ENCODE measurements around the gene TMEM209.
"Not testable (repeated sequence)": the region's sequence is repeated elsewhere in the genome, so short reads cannot be mapped to it uniquely, and the experiment has no call there.

TMEM209 gene

DNA sequence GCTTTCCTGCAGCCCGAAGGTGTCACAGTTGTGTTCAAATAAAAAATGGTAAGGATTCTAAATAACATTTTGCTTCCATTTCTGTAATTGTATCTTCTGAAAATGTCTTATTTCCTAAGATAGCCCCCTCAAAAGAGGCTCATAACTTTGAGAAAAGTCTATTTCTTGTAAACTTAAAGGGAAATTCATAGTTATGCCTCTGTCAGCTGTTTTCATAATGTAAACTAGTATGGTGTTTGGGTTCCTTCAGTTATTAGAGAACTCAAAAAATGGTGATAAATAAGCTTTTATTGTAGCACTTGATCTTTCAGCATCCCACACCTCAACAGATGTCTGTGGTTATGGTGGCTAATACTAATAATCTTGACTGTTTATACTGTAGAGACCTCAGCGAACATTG lies 77.8 kb downstream of the TMEM209 start:
- H3K4me3 ChIP-seq (ENCODE audit: low read depth, low read length): no peak overlapping the region
- POLR2A ChIA-PET: no interaction called here
- CTCF ChIA-PET: interaction anchor here (0.9 to 1.3 kb wide), 3 partner anchors 14 to 666 kb away, joined by 3 to 5 read pairs (median 3); no protein-coding TSS in a partner anchor
- DNase-seq (ENCODE audit: low read depth, low spot score): no peak
- TF ChIP-seq, protein P1, sequence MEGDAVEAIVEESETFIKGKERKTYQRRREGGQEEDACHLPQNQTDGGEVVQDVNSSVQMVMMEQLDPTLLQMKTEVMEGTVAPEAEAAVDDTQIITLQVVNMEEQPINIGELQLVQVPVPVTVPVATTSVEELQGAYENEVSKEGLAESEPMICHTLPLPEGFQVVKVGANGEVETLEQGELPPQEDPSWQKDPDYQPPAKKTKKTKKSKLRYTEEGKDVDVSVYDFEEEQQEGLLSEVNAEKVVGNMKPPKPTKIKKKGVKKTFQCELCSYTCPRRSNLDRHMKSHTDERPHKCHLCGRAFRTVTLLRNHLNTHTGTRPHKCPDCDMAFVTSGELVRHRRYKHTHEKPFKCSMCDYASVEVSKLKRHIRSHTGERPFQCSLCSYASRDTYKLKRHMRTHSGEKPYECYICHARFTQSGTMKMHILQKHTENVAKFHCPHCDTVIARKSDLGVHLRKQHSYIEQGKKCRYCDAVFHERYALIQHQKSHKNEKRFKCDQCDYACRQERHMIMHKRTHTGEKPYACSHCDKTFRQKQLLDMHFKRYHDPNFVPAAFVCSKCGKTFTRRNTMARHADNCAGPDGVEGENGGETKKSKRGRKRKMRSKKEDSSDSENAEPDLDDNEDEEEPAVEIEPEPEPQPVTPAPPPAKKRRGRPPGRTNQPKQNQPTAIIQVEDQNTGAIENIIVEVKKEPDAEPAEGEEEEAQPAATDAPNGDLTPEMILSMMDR (IDR thresholded peaks at IDR 0.05; ENCODE audit: insufficient read depth, low read length, missing control alignments): no peak

DNA sequence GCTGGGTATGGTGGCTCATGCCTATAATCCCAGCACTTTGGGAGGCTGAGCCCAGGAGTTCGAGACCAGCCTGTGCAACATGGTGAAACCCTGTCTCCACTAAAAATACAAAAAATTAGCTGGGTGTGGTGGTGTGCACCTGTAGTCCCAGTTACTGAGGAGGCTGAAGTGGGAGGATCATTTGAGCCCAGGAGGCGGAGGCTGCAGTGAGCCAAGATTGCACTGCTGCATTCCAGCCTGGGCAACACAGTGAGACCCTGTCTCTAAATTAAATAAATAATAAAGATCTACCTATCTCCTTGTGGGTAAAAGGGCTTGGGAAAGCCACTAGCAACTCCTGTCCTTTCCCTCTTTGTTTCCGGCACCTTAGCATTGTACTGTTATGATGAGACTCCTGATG lies 78.4 kb downstream of the TMEM209 start:
- POLR2A ChIA-PET; DNase-seq (ENCODE audit: low read depth, low spot score); CTCF ChIA-PET; H3K4me3 ChIP-seq (ENCODE audit: low read depth, low read length): not testable (repeated sequence)

DNA sequence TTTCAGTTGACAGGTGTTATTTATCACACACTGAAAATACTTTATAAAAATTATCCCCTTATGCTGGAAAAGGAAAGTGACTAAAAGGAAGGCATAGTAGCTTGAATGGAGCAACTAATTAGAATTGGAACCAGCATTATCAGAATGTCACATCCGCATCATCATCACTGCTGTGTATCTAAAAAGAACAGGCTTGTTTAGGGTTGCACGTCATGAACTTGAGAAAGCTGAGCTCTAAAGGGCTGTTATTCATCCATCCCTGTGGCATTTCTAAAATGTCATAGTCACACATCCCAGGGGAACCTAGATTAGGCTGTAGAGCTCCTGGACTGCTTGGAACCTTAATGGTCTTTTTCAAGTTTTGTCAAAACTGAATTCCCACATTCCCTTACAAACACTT lies 80.5 kb downstream of the TMEM209 start:
- H3K4me3 ChIP-seq (ENCODE audit: low read depth, low read length): no peak overlapping the region
- no peak for DNase-seq (ENCODE audit: low read depth, low spot score)
- TF ChIP-seq, protein P1 (IDR thresholded peaks at IDR 0.05; ENCODE audit: insufficient read depth, low read length, missing control alignments): no peak
- CTCF ChIA-PET: interaction anchor here (0.9 kb wide), 1 partner anchor 29 kb away, joined by 3 read pairs; no protein-coding TSS in a partner anchor
- POLR2A ChIA-PET: no interaction called here

DNA sequence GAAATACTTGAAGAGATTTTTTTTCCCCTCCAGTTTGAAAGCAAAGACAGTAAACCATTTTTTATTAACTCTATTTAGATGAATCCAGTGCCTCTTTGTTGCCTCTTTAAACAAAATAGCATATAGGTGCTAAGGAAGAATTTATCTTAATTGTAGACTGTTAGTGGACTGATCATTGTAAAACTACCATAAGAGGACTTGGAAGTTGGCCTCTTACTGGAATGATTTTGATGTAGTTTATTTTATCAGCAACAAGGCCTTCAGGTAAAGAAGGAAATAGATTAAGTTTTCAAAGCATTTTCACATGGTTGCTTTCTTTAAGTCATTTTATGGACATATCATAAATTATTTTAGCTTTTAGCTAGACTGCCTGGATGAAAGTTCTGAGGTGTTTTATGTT lies 81.7 kb downstream of the TMEM209 start:
- ChIA-PET POLR2A (no interaction called here), CTCF (no interaction called here)
- H3K4me3 ChIP-seq (ENCODE audit: low read depth, low read length): no peak overlapping the region
- no peak for DNase-seq (ENCODE audit: low read depth, low spot score)
- TF ChIP-seq, protein P1 (IDR thresholded peaks at IDR 0.05; ENCODE audit: insufficient read depth, low read length, missing control alignments): no peak

DNA sequence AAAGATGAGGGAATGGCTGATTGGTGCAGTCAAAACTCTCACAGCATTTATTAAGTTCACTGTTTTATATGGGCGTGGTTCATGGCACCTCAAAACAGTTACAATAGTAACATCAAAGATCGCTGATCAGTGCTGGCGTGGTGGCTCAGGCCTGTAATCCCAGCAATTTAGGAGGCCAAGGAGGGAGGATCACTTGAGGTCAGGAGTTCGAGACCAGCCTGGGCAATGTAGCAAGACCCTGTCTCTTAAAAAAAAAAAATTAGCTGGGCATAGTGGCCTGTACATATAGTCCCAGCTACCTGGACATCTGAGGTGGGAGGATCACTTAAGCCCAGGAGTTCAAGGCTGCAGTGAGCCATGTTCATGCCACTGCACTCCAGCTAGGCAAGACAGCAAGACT lies 86.4 kb downstream of the TMEM209 start:
- H3K4me3 ChIP-seq (ENCODE audit: low read depth, low read length): no peak overlapping the region
- DNase-seq (ENCODE audit: low read depth, low spot score): no peak
- TF ChIP-seq, protein P1 (IDR thresholded peaks at IDR 0.05; ENCODE audit: insufficient read depth, low read length, missing control alignments): no peak
- POLR2A ChIA-PET: no interaction called here
- CTCF ChIA-PET: no interaction called here

DNA sequence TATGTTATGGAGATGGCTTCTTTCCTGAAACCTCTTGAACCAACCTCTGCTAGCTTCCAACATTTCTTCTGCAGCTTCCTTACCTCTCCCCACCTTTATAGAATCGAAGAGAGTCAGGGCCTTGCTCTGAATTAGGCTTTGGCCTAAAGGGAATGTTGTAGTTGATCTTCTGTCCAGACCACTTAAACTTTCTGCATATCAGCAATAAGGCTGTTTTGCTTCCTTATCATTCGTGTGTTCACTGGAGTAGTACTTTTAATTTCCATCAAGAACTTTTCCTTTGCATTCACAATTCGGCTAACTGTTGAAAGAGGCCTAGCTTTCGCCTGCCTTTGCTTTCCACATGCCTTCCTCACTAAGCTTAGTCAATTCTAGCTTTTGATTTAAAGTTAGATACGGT lies 86.9 kb downstream of the TMEM209 start:
- H3K4me3 ChIP-seq (ENCODE audit: low read depth, low read length): no peak overlapping the region
- no peak for DNase-seq (ENCODE audit: low read depth, low spot score)
- ChIA-PET POLR2A (no interaction called here), CTCF (interaction anchor here (1.6 kb wide), 1 partner anchor 22 kb away, joined by 6 read pairs; no protein-coding TSS in a partner anchor)
- TF ChIP-seq, protein P1 (IDR thresholded peaks at IDR 0.05; ENCODE audit: insufficient read depth, low read length, missing control alignments): no peak

DNA sequence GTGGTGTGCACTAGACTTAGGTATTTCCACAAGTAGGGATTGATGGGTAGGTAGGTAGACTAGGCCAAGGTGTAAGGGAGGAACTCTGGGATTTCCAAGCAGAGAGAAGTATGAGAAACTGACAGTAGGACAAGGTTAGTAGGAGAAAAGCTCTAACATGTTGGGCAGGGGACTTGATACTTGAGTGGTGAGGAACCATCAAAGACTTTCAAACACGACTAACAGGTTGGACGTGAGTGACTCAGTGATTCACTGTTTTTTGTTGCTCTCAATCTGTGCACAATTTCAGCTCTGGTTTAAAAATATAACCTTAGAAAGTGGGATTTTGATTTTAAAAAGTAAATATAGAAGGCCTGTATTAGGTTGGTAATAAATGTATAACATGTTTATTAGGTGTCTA lies 90.4 kb downstream of the TMEM209 start:
- ChIA-PET CTCF (interaction anchor here (1.3 to 3.3 kb wide), 3 partner anchors 16 to 43 kb away, joined by 4 to 19 read pairs (median 4); no protein-coding TSS in a partner anchor), POLR2A (no interaction called here)
- TF ChIP-seq, protein P1 (IDR thresholded peaks at IDR 0.05; ENCODE audit: insufficient read depth, low read length, missing control alignments): no peak
- DNase-seq (ENCODE audit: low read depth, low spot score): no peak
- no peak overlapping the region for H3K4me3 ChIP-seq (ENCODE audit: low read depth, low read length)
